Neural cell (in vitro differentiated cells): ENCODE data around the gene NDUFS5.

Source experiments
- EP300 ChIP-seq: fragments of 450-650 bp; conservative IDR thresholded peaks from 2 replicates; pipeline ENCODE4 v1.6.1; 2014; ENCODE audit warnings: antibody characterized with exemption, mild to moderate bottlenecking, moderate library complexity; ENCODE audit not compliant: poor library complexity, severe bottlenecking
- EZH2 ChIP-seq: fragments of 200-600, 300-800 bp; shearing (Covaris generic), sonication (generic); IDR thresholded peaks from 2 replicates; pipeline ENCODE4 v1.6.1; 2014; ENCODE audit warnings: antibody characterized with exemption, low read length, borderline replicate concordance, mild to moderate bottlenecking; ENCODE audit not compliant: insufficient read depth, poor library complexity, severe bottlenecking
- POLR2AphosphoS5 ChIP-seq: IDR thresholded peaks from 2 replicates; pipeline ENCODE4 v1.6.1; 2012
- RAD21 ChIP-seq: fragments of 450-650 bp; conservative IDR thresholded peaks from 2 replicates; pipeline ENCODE4 v1.6.1; 2014; ENCODE audit warnings: antibody characterized with exemption, mild to moderate bottlenecking, moderate library complexity
- TAF1 ChIP-seq: IDR thresholded peaks from 2 replicates; pipeline ENCODE4 v1.6.1; 2012; ENCODE audit warnings: low read depth
- TF ChIP-seq, protein P1 (sequence below): fragments of 450-650 bp; IDR thresholded peaks from 2 replicates; pipeline ENCODE4 v1.5.1; 2014; ENCODE audit warnings: antibody characterized with exemption, mild to moderate bottlenecking, moderate library complexity; ENCODE audit not compliant: poor library complexity, severe bottlenecking

DNA sequence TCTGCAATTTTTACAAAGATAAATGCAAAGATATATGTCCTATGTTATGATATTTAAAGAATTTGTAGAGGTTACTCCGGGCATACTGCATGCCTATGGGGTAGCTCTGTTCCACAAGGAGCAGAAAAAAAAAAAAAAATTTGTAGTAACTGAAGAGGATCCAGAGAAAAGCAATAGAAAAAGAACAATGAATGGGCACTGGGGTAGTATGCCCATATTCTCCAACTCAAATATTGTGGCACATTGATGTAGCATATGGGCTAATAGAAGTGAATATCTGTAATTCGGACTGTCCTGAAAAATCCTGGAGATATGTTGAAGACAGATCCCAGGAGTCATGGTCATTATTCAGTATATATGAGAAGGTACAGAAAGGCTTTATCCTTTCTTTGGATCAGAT, 36.2 kb upstream of the NDUFS5 start:
- TF ChIP-seq, protein P1, sequence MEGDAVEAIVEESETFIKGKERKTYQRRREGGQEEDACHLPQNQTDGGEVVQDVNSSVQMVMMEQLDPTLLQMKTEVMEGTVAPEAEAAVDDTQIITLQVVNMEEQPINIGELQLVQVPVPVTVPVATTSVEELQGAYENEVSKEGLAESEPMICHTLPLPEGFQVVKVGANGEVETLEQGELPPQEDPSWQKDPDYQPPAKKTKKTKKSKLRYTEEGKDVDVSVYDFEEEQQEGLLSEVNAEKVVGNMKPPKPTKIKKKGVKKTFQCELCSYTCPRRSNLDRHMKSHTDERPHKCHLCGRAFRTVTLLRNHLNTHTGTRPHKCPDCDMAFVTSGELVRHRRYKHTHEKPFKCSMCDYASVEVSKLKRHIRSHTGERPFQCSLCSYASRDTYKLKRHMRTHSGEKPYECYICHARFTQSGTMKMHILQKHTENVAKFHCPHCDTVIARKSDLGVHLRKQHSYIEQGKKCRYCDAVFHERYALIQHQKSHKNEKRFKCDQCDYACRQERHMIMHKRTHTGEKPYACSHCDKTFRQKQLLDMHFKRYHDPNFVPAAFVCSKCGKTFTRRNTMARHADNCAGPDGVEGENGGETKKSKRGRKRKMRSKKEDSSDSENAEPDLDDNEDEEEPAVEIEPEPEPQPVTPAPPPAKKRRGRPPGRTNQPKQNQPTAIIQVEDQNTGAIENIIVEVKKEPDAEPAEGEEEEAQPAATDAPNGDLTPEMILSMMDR = no peak
- TF ChIP-seq RAD21 (no peak), EP300 (no peak), POLR2AphosphoS5 (no peak), TAF1 (no peak), EZH2 (no peak)
